Measurements from ENCODE around the gene ZNF107.

The ZNF107 gene

DNA sequence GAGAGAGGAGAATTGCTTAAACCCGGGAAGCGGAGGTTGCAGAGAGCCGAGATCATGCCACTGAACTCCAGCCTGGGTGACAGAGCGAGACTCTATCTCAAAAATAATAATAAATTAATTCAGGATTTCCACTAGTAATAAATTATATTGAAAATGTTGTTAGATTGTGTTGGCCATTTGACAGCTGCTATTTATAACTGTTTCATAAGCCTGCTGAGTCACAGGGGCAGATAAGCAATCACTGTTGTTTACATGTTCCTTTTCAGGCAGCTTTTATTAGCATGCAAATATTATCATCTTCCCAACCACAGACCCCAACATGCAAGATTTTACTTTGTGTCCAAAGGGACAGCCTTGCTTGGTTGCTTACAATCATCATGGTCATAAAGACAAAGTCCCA, 78.7 kb downstream of the ZNF107 start:
- H3K27ac ChIP-seq: peak overlapping the region; percentile 72
- TF ChIP-seq, protein P1, sequence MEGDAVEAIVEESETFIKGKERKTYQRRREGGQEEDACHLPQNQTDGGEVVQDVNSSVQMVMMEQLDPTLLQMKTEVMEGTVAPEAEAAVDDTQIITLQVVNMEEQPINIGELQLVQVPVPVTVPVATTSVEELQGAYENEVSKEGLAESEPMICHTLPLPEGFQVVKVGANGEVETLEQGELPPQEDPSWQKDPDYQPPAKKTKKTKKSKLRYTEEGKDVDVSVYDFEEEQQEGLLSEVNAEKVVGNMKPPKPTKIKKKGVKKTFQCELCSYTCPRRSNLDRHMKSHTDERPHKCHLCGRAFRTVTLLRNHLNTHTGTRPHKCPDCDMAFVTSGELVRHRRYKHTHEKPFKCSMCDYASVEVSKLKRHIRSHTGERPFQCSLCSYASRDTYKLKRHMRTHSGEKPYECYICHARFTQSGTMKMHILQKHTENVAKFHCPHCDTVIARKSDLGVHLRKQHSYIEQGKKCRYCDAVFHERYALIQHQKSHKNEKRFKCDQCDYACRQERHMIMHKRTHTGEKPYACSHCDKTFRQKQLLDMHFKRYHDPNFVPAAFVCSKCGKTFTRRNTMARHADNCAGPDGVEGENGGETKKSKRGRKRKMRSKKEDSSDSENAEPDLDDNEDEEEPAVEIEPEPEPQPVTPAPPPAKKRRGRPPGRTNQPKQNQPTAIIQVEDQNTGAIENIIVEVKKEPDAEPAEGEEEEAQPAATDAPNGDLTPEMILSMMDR (conservative IDR thresholded peaks at IDR 0.05): no peak

DNA sequence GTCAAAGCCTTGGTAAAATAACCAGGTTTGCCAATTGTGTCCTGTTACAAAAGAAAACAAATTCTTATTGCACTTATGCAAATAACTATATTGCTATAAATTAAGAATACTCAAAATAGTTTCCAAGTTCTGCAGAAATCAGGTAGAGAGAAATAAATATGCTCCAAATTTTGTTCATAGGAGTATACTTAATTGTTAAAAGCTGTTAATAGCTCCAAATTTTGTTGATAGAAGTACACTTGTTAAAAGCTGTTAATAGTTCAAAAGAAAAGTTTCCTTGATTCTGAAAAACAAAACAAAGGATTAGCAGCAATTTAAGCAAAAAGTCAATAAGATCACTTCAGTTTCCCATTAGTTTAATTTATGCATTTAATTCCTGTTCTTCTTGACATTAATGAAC, 81.9 kb downstream of the ZNF107 start:
- H3K27ac ChIP-seq: no peak overlapping the region
- TF ChIP-seq, protein P1 (conservative IDR thresholded peaks at IDR 0.05): no peak

GRCh38 chr7:64753032-64753431, 87.1 kb downstream of the ZNF107 start:
- H3K27ac ChIP-seq: no peak overlapping the region
- TF ChIP-seq, protein P1 (conservative IDR thresholded peaks at IDR 0.05): no peak

DNA sequence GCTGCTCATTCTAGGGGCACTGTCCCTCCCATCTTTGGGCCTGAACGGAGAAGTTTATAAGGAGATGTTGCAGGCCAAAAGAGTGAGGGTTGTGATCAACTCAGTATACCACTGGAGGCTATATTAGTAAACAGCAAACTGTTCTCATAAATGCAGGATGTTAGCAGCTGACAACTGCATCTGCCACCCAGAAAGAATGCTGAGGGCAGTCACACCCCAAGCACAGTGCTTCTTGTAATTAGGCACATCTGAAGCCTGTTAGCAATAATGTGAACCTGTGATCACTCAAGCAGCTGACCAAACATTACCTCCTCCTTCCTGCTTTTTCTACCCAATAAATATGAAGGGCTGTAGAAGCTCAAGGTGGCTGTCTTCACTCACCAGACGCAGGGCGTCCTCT, 89.9 kb downstream of the ZNF107 start:
- TF ChIP-seq, protein P1 (conservative IDR thresholded peaks at IDR 0.05): no peak
- H3K27ac ChIP-seq: no peak overlapping the region

- H3K27ac ChIP-seq: no peak overlapping the region
- TF ChIP-seq, protein P1 (conservative IDR thresholded peaks at IDR 0.05): no peak
Measured at GRCh38 chr7:64758151-64758550, 92.2 kb downstream of the ZNF107 start.

Data from VCaP (cell line).